Right renal cortex interstitium (tissue), 3 donors: ENCODE results near the gene ARL5C. TPM values are rescaled to one million over a fixed set of nuclear protein-coding genes. Genes with fewer than 3 reads are reported as not detected.
"Not testable (repeated sequence)": the region's sequence is repeated elsewhere in the genome, so short reads cannot be mapped to it uniquely, and the experiment has no call there.

Source experiments
- DNase-seq, 3 donors: peaks; one replicate each; pipeline ENCODE4 v3.0.0-alpha.2; 2013; ENCODE audit warnings: low read depth in 3 of 3, low spot score in 2 of 3
- polyA plus RNA-seq, 3 donors: library from polyadenylated mRNA; unstranded; fragments of 120-200 nt; gene quantifications; one replicate each; pipeline ENCODE4 v1.2.1, GENCODE V29; 2013; ENCODE audit not compliant: insufficient read length in 3 of 3

Gene ARL5C
- polyA plus RNA-seq, 3 donors, result 0.14 TPM; not detected in 2

DNA sequence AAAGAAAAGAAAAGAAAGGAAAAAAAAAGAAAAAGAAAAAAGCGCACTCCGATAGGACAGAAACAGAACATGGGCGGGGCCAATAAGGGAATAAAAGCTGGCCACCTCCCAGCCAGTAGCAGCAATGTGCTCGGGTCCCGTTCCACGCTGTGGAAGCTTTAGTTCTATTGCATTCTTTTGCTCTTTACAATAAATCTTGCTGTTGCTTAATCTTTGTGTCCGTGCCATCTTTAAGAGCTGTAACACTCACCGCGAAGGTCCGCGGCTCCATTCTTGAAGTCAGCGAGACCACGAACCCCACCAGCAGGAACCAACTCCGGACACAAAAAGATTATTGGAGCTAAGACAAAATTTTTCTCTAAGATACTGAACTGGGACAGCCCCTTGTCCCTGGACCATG, 3.1 kb upstream of the ARL5C start:
- DNase-seq, result no peak

DNA sequence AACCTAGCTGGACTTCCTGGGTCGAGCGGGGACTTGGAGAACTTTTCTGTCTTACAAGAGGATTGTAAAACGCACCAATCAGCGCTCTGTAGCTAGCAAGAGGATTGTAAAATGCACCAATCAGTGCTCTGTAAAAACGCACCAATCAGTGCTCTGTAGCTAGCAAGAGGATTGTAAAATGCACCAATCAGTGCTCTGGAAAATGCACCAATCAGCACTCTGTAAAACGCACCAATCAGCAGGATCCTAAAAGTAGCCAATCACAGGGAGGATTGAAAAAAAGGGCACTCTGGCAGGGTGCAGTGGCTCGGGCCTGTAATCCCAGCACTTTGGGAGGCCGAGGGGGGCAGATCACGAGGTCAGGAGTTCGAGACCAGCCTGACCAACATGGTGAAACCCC, 2.5 kb upstream of the ARL5C start:
- DNase-seq, result not testable (repeated sequence)

DNA sequence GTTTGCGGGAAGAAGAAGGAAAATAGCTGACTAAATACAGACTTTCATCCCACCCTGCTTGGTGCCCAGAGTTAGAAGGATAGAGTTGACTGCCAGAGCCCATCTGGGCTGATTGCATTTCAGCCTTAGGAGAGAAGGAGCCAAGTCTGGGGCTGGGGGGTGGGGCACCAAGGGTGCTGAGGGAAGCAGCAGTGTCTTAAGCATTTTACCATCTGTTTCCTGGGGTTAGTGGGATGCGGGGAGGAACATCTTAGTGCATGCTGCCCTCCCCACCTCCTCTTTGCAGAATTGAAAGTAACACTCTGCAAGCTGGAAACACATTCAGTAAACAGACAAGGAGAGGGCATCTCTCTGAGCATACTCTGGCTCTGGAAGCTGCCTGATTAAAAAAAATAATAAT, 1.5 kb upstream of the ARL5C start:
- DNase-seq, result no peak

DNA sequence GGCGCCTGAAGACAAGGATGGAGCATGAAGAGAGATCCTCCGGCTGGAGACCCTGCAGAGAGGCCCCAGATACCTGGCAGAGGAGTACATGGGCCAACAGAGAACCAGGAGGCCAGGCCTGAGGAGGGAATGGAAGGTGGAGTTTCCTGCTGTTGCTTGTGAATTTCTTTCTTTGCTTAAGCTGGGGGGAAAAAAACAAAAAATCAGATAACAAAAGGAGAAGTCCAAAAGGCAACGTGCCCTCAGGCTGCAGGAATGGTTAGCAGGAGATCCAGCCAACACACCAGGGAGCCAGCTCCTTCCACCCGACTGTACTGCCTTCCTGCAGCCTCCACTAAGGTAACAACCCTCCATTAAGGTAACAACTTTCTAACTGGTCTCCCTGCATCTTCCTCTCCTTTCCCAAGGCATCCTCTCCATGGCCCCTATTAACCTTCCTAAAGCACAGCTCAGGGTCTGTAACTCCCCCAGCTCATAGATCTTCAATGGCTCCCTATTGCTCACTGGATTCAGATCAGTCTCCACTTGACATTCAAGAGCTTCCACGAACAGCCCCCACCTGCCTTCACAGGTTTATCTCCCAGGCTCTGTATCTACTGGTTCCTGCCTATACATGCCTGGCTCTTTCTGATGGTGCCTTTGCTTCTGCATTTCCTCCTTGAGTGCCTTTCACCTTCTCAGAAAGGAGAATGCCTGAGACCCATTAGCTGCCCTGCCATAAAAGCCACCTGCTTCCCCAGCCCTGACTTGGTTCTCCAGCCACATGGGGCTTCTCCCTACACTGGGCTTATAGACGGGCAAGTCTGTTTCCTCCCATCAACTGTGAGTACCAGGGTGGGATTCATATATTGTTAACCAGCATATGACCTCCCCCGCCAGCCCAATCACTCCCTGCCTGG, 725 bp upstream of the ARL5C start:
- DNase-seq, result no peak

DNA sequence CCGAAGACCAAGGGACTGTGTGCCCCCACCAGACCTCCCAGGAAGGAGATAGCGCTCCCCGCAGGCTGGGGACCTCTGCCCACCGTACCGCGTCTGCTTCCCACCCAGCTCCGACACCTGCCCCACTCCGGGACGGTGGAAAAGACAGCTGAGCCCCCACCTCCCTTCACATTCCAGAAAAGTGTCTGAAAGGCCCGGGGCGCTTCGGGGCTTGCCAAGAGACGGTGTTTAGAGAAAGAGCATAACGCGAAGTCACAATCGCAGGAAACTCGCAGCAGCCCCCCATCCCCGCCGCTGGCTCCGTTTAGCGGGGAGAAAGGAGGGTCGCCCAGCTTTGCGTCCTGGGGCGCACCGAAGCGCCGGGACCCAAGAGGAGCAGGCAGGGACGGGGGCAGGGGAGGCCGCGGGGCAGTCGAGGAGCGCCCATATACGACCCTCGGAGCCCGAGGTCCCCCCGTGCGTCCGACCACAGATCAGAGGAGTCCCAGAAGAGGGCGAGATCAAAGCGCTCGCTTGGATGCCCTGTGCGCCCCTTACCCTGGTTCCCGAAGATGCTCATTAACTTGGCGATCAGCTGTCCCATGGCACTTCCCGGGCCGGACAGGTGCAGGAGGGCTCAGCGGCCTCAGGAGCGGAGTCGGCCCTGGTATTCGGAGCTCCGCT, 652 bp downstream of the ARL5C start:
- DNase-seq, result no peak

DNA sequence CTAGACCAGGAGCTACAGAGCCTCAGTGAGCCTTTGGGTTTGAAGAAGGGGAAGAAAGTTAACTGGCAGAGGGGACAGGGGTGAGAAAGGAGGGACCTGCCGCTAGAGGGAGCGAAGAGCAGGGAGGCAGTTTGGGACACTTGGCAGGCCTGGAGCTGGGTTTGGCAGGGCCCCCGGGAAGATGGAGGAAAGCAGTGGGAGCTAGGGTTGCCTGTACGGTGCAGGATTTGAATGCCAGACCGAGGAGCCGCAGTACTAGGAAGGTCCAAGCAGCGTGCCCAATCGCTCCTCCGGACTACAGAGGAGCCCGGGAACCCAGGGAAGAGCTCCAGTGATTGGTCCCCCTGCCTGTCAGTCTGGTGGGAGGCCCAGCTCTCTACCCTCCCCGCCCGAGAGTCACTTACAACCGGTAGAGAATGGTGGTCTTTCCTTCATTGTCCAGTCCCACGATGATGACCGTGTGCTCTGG, 1.3 kb downstream of the ARL5C start:
- peak; percentile 71 to 82 (median 74) for DNase-seq

DNA sequence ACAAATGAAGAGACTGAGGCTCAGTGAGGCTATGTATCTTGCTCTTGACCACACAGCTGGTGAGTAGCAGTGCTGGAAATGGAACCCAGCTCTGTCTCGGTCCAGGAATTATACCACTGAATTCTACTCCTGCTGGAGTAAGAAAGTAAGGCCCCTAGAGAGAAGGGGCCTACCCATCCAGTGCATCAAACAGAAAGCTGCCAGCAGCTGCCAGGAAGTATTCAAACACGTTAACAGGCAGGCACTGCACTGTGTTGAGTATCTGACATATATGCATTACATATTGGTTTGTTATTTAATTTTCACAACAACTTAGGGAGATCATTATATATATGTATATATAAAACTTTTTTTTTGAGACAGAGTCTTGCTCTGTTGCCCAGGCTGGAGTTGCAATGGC, 4.0 kb downstream of the ARL5C start:
- DNase-seq, result no peak

DNA sequence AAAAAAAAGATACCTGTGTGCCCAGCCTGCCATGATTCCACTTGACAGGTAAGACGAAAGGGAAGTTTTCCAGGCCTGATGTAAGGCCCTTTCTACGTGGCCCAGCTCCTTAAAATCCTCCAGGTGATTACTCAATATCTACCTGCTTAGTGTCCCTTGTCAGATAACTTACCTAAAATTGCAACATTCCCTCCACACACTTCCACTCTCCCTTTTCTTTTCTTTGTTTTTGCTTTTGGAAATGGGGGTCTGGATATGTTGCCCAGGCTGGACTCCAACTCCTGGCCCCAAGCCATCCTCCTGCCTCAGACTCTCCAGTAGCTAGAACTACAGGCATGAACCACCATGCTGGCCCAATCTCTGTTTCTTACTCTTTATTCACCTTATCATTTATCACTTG, 7.3 kb downstream of the ARL5C start:
- no peak for DNase-seq

DNA sequence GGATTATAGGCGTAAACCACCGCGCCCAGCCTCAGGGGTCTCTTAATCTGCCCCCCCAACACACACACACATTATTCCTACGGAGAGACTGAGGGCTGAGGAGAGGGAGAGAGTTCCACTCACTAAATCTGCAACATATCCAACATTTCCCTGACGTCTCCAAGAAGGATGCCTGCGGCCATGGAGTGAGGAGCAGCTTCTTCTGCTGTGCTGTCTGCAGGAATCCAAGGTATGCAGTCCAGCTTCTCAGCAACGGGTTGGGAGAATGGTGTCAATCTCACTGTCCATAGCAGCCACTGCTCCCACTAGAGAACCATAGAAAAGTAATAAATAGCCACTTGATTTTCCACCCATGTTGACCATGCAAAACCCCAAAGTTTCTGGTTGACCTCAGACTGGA, 9.5 kb downstream of the ARL5C start:
- no peak for DNase-seq

DNA sequence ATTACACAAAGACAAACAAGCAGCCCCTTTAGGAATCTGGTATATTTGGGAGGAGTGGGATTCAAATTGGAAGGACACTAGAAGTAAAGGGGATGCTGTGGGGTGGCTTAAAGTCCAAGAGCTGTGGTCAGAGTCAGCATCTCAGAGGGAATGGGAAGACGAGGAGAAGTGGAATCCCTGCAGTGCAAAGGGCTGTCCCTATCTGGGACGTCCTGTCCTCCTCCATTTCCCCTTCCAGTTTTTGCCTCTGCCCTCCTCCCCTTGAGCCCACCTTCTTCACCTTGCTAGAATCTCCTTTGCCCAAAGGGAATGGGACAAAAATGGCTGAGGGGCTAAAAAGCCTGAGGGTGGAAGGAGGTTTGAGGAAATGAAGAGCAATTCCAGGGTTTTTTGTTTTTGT, 10.3 kb downstream of the ARL5C start:
- DNase-seq, result no peak

DNA sequence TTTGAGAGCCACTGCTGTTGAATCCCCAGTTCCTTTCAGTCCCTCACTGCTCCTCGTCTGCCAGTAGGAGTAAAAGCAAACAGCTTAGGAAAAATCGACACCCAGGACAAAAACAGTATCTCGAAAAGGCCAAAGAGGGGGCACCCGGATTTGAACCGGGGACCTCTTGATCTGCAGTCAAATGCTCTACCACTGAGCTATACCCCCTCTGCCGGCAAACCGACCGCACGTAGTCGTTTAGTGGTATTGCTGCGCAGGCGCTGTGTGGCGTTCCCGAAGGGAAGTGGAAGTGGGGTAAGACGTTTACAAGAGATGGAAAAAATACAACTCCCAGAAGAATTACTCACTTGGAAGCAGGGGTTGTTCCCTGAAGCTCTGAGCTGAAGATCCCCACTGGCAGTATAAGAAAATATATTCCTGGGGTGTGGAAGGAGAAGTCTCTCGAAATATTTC, 12.3 kb downstream of the ARL5C start:
- DNase-seq, result peak; percentile 80 to 90 (median 82)

DNA sequence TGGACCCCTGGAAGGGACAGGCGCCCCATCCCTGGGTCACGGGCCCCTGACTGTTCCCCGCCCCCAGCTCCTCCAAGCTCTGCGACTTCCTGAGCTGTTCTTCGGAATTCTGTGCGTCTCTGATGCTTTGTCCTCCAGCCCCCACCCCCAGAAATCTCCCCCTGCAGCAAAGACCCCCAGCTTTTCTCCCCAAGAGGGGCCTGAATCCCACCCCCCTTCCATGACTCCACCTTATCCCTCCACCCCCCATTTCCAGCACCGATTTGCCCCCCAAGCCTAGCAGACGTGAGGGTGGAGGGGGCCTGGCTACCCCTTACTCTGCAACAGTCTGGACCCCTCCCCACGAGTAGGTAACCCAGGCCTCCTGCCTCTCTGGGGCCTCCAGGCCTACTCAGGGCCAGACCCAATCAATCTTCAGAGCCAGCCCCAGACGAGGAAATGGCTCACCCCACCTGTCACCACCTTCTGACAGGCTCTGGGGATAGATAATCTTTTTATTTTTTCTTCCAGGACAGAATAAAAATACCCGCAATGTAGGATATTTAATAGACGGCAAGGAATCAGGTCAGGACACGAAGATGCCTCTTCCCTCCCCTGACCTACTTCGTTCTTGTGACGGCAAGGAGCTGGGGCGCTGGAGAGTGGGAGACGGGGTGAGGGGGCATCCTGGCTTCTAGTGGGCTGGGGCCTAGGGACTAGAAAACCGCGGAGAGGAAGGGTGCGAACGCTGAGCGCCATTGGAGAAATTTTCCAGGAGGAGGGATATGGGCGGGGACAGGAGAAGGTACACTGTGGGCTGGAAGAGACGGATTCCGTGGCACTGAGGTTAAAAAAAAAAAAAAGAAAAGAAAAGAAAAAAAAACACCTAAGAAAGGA, 13.8 kb downstream of the ARL5C start:
- no peak for DNase-seq

DNA sequence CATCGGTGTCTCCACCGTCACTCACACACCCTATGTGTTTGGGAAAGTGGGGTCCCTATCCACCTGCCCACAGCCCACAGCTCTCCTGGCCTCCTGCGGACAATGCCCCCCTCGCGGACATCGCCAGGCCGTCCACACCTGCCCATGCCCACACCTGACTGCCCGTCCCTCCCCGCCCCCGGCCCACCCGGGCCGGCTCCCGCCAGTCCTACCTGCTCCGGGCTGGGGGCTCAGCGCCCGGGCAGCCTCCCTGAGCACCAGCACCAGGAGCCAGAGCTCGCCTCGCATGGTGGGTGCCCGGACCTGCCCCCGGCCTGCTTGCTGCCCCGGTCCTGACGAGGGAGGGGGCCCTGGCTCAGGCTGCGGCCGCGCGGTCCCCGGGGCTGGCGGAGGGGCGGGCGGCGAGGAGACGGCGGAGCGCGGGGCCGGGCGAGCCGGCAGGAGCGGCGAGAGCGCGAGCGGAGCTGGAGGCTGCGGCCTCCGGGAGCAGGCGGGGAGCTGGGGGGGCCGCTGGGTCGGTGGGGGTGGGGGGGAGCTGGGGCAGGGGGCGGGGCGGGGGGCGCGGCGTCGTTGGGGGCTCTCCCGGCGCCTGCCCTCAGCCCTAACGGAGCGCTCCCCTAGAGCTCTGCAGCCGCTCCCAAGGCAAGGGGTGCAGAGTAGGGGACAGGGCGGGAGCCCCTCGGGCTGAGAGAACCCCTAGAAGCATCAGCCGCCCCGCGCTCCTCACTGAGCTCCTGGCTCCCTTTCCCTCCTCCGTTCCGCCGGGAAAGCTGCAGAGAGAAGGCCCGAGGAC, 14.6 kb downstream of the ARL5C start, which contains the start of gene PLXDC1:
TSS of gene PLXDC1 (minus strand) at position 488 of the 793 bp plus-strand sequence. CDS start at position 288, 200 bp downstream.
- no peak for DNase-seq

DNA sequence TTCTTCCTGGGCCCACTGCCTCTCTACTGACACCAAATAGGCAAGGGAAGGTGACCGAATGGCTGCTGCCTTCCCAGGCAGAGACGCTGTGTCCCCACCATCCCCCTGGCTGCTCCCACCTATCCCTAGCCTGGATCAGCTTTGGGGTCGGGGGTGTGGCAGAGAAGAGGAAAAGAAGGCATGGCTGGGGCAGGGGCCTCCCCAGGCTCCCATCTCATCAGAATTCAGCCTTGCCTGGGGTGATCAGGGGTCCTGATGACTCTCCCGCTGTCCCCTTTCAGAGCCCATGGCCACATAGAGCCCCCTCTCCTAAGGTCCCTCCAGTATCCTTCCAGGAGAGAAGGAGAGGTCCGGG, 15.2 kb downstream of the ARL5C start:
- DNase-seq, result no peak

DNA sequence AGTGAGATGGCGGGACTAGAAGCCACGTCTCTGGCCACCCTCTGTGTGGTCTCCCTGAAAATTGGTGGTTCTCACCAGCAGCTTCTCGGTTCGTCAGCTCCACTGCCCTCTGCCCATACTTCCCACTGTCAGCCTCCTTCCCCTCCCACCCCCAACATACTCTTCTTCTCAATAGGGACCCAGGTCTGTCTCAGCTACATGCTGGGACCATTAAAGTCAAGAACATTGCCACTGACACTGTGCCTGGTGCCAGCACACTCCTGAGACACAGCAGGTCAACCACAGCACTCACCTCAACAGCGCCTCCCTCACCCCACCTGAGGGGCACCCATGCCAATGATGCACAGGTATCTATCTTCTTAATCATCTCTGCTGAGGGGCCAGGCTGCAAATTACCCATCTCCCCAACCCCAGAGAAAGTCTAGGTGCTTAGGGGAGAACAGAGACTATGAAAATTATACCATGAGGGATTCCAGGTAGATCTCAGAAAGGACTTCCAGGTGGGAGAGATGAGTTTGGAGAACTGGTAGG, 15.8 kb downstream of the ARL5C start:
- no peak for DNase-seq

DNA sequence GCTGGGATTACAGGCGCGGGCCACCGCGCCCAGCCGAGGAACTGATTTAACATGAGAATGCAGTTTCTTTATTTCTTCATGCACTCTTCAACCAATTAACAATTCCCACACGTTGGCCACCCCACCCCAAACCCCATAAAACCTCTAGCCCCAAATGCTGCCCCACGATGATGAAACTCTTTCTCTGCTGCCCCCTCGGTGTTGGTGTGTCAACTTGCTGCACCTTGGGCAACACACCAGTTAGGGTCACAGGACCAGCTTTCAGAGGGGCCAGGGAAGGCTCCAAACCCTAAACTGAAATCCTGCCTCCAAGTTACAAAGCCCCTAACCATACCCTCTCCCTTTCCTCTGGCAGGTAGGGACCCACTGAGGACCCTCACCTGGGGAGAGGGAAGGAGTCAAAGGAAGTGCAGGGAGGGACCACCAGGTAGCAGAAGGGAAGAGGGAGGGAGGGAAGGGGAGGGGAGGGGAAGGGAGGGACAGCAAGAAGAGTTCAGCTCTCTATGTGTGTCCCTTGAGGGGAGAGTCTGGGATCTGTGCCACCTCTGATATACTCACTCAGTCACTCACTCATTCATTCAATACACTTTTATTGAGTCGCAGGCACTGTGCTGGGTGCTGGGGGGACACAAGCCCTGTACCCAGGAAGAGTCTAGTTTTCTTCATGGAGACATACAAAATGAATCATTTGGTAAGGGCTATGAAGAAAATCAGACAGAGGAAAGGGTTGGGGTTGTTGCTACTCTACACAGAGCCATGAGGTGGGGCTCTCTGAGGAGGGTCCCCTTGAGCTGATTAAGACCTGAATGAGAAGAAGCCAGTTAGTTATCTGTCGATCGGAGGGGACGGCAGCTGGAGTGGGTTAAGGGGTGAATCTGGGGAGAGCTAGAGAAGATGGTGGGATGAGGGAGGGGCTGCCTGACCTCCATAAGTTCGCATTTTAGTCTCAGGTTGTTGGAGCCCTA, 18.5 kb downstream of the ARL5C start:
- DNase-seq, result no peak

DNA sequence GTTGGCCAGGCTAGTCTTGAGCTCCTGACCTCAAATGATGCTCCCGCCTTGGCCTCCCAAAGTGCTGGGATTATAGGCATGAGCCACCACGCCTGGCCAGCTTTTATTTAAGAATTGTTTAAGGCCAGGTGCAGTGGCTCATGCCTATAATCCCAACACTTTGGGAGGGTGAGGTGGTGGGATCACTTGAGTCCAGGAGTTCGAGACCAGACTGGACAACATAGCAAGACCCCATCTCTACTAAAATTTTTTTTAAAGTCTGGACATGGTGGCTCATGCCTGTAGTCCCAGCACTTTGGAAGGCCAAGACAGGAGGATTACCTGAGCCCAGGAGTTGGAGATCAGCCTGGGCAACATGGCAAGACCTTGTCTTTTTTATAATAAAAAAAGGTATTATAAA, 19.7 kb downstream of the ARL5C start:
- no peak for DNase-seq

DNA sequence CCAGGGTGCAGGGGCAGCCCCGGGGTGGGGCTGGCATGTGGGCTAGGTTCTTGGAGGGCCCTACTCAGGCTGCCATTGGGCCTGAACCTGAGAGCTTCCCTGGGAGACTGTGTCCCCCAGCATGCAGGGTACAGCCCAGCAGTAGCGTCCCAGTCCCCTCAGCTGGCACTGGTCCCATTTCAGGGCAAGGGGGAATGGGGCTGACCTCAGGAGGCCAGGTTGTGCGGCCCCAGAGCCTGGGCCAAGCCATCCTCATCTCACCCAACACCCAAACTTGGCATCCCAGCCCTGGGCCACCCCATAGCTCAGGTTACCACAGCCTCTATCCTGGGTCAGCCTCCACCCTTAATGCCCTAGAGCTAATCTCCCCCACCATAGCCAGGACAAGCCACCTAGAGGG, 20.8 kb downstream of the ARL5C start:
- no peak for DNase-seq

DNA sequence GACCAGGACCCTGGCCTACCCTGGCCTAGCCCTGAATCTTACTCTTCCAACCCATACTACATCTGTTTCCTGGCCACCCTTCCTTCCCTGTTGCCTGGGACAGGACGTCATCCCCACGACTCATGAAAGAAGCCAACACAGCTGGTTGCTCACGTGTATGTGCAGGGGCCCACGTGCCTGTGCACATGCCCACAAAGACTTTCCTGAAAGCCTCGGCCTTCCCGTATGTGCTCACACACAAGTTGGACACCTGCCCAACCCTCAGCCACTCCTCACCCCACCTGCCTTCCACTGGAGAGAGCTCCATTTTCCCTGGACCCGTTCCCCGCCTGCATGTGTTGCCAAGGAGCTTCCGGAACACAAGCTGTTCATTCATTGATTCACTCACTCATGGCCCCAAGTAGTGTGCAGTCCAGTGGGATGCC, 21.5 kb downstream of the ARL5C start:
- no peak for DNase-seq
